Liver (tissue), 9 donors: ENCODE measurements around the gene PPP3CB. TPM values are rescaled to one million over a fixed set of nuclear protein-coding genes. Genes with fewer than 3 reads are reported as not detected.

Experiments used
- DNase-seq: peaks from one replicate; pipeline ENCODE4 v3.0.0-alpha.2; 2017; ENCODE audit warnings: low spot score
- H3K27ac ChIP-seq, 2 donors: one replicate each; pipeline ENCODE4 v1.7.0; 2013; ENCODE audit warnings: inconsistent platforms in 2 of 2, low read length in 2 of 2, control low read depth in 1 of 2, low read depth in 1 of 2, mild to moderate bottlenecking in 1 of 2
- H3K27me3 ChIP-seq, 4 donors: one replicate each; pipeline versions ENCODE4 v1.6.1 to v1.7.0; 2013; ENCODE audit warnings: low read length in 3 of 4, inconsistent platforms in 1 of 4, mild to moderate bottlenecking in 1 of 4, moderate library complexity in 1 of 4; ENCODE audit not compliant: control insufficient read depth in 4 of 4, insufficient read depth in 4 of 4
- H3K36me3 ChIP-seq, 4 donors: one replicate each; pipeline versions ENCODE4 v1.6.1 to v1.7.0; 2013; ENCODE audit warnings: low read length in 3 of 4, mild to moderate bottlenecking in 3 of 4, low read depth in 1 of 4, moderate library complexity in 1 of 4; ENCODE audit not compliant: control insufficient read depth in 4 of 4, insufficient read depth in 3 of 4
- H3K4me1 ChIP-seq, 4 donors: one replicate each; pipeline versions ENCODE4 v1.6.1 to v1.7.0; 2013; ENCODE audit warnings: low read length in 3 of 4, mild to moderate bottlenecking in 3 of 4, moderate library complexity in 1 of 4; ENCODE audit not compliant: control insufficient read depth in 4 of 4, insufficient read depth in 4 of 4
- H3K4me3 ChIP-seq, 3 donors: one replicate each; pipeline versions ENCODE4 v1.6.1 to v1.7.0; 2013; ENCODE audit warnings: low read length in 3 of 3, control low read depth in 1 of 3, low read depth in 1 of 3, mild to moderate bottlenecking in 1 of 3
- H3K9ac ChIP-seq, 2 donors: one replicate each; pipeline ENCODE4 v1.7.0; 2013; ENCODE audit warnings: low read length in 2 of 2, mild to moderate bottlenecking in 2 of 2, moderate library complexity in 2 of 2, control low read depth in 1 of 2, low read depth in 1 of 2
- H3K9me3 ChIP-seq, 4 donors: one replicate each; pipeline versions ENCODE4 v1.6.1 to v1.7.0; 2013; ENCODE audit warnings: low read length in 3 of 4; ENCODE audit not compliant: control insufficient read depth in 4 of 4
- ATF3 ChIP-seq: IDR thresholded peaks from 2 replicates; pipeline ENCODE4 v1.6.1; 2016; ENCODE audit warnings: antibody characterized with exemption
- CTCF ChIP-seq: fragments of 150-350 bp; IDR thresholded peaks from 2 replicates; pipeline ENCODE4 v1.5.1; 2017; ENCODE audit warnings: improper control_type of control experiment, low read depth, low read length; ENCODE audit not compliant: missing input control
- EGR1 ChIP-seq, 2 donors: IDR thresholded peaks; 2 replicates each; pipeline ENCODE4 v1.6.1; 2016 to 2018; ENCODE audit warnings: antibody characterized with exemption in 2 of 2, low read depth in 2 of 2
- FOXA1 ChIP-seq: IDR thresholded peaks from 2 replicates; pipeline ENCODE4 v1.6.1; 2016; ENCODE audit warnings: antibody characterized with exemption
- GABPA ChIP-seq, 2 donors: IDR thresholded peaks in 1 of 2; conservative IDR thresholded peaks in 1 of 2; 2 replicates each; pipeline ENCODE4 v1.6.1; 2016; ENCODE audit warnings: antibody characterized with exemption in 2 of 2, mild to moderate bottlenecking in 1 of 2, moderate library complexity in 1 of 2
- HNF4A ChIP-seq, 2 donors: conservative IDR thresholded peaks; 2 replicates each; pipeline ENCODE4 v1.6.1; 2016; ENCODE audit warnings: antibody characterized with exemption in 2 of 2, mild to moderate bottlenecking in 2 of 2
- HNF4G ChIP-seq: IDR thresholded peaks from 2 replicates; pipeline ENCODE4 v1.6.1; 2016; ENCODE audit warnings: antibody characterized with exemption
- JUND ChIP-seq, 2 donors: IDR thresholded peaks; 2 replicates each; pipeline ENCODE4 v1.6.1; 2016; ENCODE audit warnings: antibody characterized with exemption in 2 of 2
- MAX ChIP-seq: IDR thresholded peaks from 2 replicates; pipeline ENCODE4 v1.6.1; 2016; ENCODE audit warnings: antibody characterized with exemption
- NR2F2 ChIP-seq: IDR thresholded peaks from 2 replicates; pipeline ENCODE4 v1.6.1; 2016; ENCODE audit warnings: antibody characterized with exemption
- RXRA ChIP-seq, 2 donors: IDR thresholded peaks; 2 replicates each; pipeline ENCODE4 v1.6.1; 2017 to 2018; ENCODE audit warnings: antibody characterized with exemption in 2 of 2, mild to moderate bottlenecking in 1 of 2
- SP1 ChIP-seq: IDR thresholded peaks from 2 replicates; pipeline ENCODE4 v1.6.1; 2018; ENCODE audit warnings: antibody characterized with exemption, mild to moderate bottlenecking
- TAF1 ChIP-seq: conservative IDR thresholded peaks from 2 replicates; pipeline ENCODE4 v1.6.1; 2016; ENCODE audit warnings: antibody characterized with exemption, mild to moderate bottlenecking
- YY1 ChIP-seq: IDR thresholded peaks from 2 replicates; pipeline ENCODE4 v1.6.1; 2016; ENCODE audit warnings: antibody characterized with exemption, mild to moderate bottlenecking
- ZBTB33 ChIP-seq: IDR thresholded peaks from 2 replicates; pipeline ENCODE4 v1.6.1; 2016; ENCODE audit warnings: antibody characterized with exemption
- WGBS: extraction: QIAGEN DNeasy Blood & Tissue Kit; methylation state at CpG from one replicate; pipeline ENCODE4 v1.1.7; 2013; 5-methylcytosine and 5-hydroxymethylcytosine counted together
- polyA plus RNA-seq, 2 donors: library from polyadenylated mRNA; stranded (reverse) in 1 of 2; unstranded in 1 of 2; fragments of 200-250 nt in 1 of 2; fragments of >200 nt in 1 of 2; fragmentation: Nextera tagmentation in 1 of 2; extraction: Ambion mirVana in 1 of 2; gene quantifications; one replicate each; pipeline versions ENCODE4 v1.2.1 to v1.2.3, GENCODE V29; 2013 to 2015
- total RNA-seq, 2 donors: library from RNA; depleted of rRNA; stranded (reverse); fragments of >200 nt; gene quantifications; one replicate each; pipeline ENCODE4 v1.2.3, GENCODE V29; 2014
- donor health status: healthy.
- donor health status: healthy.
- donor health status: healthy.
- donor health status: healthy.
- donor health status: healthy.

PPP3CB gene
- total and polyA plus RNA-seq, 4 donors: 5.7 to 22.4 (median 11.4) TPM

DNA sequence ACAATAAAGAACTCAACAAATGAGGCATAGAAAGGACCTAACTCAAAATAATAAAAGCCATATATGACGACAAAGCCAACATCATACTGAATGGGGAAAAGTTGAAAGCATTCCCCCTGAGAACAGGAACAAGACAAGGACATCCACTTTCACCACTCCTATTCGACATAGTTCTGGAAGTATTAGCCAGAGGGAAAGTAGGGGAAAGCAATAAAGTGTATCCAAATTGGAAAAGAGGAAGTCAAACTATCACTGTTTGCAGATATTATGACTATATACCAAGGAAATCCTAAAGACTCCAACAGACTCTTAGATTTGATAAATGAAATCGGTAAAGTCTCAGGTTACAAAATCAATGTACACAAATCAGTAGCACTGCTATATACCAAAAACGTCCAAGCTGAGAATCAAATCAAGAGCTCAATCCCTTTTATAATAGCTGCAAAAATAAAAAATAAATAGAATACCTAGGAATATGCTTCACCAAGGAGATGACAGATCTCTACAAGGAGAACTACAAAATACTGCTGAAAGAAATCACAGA is 86.8 kb downstream of the PPP3CB start:
- Histone ChIP-seq H3K27me3 (no peaks in the 10 kb centered on the region), H3K9ac (no peak overlapping the region), H3K4me3 (no peak overlapping the region), H3K9me3 (no peaks in the 10 kb centered on the region), H3K27ac (no peak overlapping the region), H3K4me1 (peaks cover 5 to 11% (median 9%) of the 10 kb centered on the region in 4 donors), H3K36me3 (peaks cover 0 to 3% (median under 1%) of the 10 kb centered on the region in 4 donors)
- WGBS: 77% methylated on average over 4 of the region's 4 CpGs
- TF ChIP-seq HNF4G: no peak
- TF ChIP-seq ATF3: no peak
- no peak for TF ChIP-seq FOXA1
- no peak for TF ChIP-seq ZBTB33
- no peak for TF ChIP-seq YY1
- TF ChIP-seq EGR1 (IDR thresholded peaks at IDR 0.05; ENCODE audit: low read depth in 2 of 2): no peak
- no peak for TF ChIP-seq NR2F2
- TF ChIP-seq TAF1: no peak
- TF ChIP-seq JUND (IDR thresholded peaks at IDR 0.05): no peak
- no peak for TF ChIP-seq HNF4A (conservative IDR thresholded peaks at IDR 0.05)
- no peak for TF ChIP-seq MAX
- no peak for DNase-seq

- peaks cover 0 to 3% (median under 1%) of the 10 kb centered on the region in 4 donors for H3K36me3 ChIP-seq
- no peak for TF ChIP-seq ATF3
- no peak for TF ChIP-seq GABPA (IDR thresholded peaks at IDR 0.05 in 1 of 2, conservative IDR thresholded peaks at IDR 0.05 in 1 of 2)
- TF ChIP-seq NR2F2: no peak
- TF ChIP-seq ZBTB33: no peak
- TF ChIP-seq JUND (IDR thresholded peaks at IDR 0.05): no peak
- TF ChIP-seq HNF4A (conservative IDR thresholded peaks at IDR 0.05): no peak
- TF ChIP-seq SP1: no peak
- no peak for TF ChIP-seq CTCF
- TF ChIP-seq RXRA (IDR thresholded peaks at IDR 0.05): no peak
- no peak for TF ChIP-seq HNF4G
- TF ChIP-seq MAX: no peak
- H3K9ac ChIP-seq: no peak overlapping the region
- H3K27me3 ChIP-seq: no peaks in the 10 kb centered on the region
- 94% methylated on average over 5 of the region's 5 CpGs for WGBS
- no peak overlapping the region for H3K4me3 ChIP-seq
- no peak for DNase-seq
- peaks cover 5 to 9% (median 8%) of the 10 kb centered on the region in 4 donors for H3K4me1 ChIP-seq
- no peaks in the 10 kb centered on the region for H3K9me3 ChIP-seq
- no peak overlapping the region for H3K27ac ChIP-seq
Measured at GRCh38 chr10:73408061-73408460, 87.8 kb downstream of the PPP3CB start.
